ENCODE measurements around the gene GRID1. TPM values are rescaled to one million over a fixed set of nuclear protein-coding genes. Genes with fewer than 3 reads are reported as not detected.

Gene GRID1
- total and polyA plus RNA-seq, 10 of the 15 experiments (the other 5 are each of a cell fraction or from before 2014, with no cell fraction given), result 0.04 to 0.62 (median 0.08) TPM; not detected in 5

DNA sequence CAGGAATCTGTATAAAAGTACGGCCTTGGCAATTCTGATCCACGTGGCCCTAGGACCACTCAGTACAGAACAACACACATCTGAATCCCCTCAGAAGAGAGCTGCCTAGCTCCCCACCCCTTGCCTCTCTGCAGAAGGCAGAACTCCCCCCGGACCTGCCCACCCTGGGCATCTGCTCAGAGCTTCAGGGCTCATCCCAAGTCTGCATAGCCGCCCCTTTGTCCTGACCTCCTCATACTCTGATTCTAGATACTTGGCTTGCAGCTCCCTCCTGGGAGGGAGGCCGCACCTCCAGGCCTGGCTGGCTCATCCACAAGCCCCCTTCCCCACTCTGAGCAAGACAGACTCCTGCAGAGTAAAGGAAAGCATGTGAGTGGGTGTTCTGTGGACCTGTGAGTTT lies 49.6 kb downstream of the GRID1 start:
- H3K4me2 ChIP-seq (ENCODE audit: control insufficient read depth, insufficient read depth), result no peak overlapping the region
- SMC1A ChIA-PET (ENCODE audit: uncharacterized antibody, unreplicated experiment), result no interaction called here
- DNase-seq (ENCODE audit: low read depth, low spot score) (no peak), FAIRE-seq (no peak), ATAC-seq (no peak)
- H3K27ac ChIP-seq (ENCODE audit: control insufficient read depth, insufficient read depth), result no peak overlapping the region
- H3K4me1 ChIP-seq (ENCODE audit: control insufficient read depth, insufficient read depth, low read length), result no peaks in the 10 kb centered on the region
- 29% methylated on average over 5 of the region's 5 CpGs for WGBS (ENCODE audit: insufficient coverage, insufficient replicate concordance, low lambda C conversion rate, missing lambda C conversion rate)
- POLR2A ChIA-PET, result no interaction called here
- BruUV-seq (replicated peaks), result no TSS peak
- in situ Hi-C loops (cut with MboI), result no loop called here
- no peaks in the 10 kb centered on the region for H3K9me3 ChIP-seq (replicated peaks; ENCODE audit: control insufficient read depth, insufficient read depth, low read length)
- CTCF ChIA-PET, result no interaction called here
- H3K4me3 ChIP-seq, result no peak overlapping the region
- no peaks in the 10 kb centered on the region for H3K36me3 ChIP-seq (ENCODE audit: control insufficient read depth in 2 of 2, insufficient read depth in 2 of 2, low read length in 1 of 2)
- no peaks in the 10 kb centered on the region for H3K79me2 ChIP-seq (ENCODE audit: control insufficient read depth, insufficient read depth, low read length)
- no peak for TF ChIP-seq CHD2 (IDR thresholded peaks at IDR 0.05; ENCODE audit: borderline replicate concordance, low read depth, low read length)
- no peak for TF ChIP-seq NKRF (conservative IDR thresholded peaks at IDR 0.05)
- TF ChIP-seq, protein P1, sequence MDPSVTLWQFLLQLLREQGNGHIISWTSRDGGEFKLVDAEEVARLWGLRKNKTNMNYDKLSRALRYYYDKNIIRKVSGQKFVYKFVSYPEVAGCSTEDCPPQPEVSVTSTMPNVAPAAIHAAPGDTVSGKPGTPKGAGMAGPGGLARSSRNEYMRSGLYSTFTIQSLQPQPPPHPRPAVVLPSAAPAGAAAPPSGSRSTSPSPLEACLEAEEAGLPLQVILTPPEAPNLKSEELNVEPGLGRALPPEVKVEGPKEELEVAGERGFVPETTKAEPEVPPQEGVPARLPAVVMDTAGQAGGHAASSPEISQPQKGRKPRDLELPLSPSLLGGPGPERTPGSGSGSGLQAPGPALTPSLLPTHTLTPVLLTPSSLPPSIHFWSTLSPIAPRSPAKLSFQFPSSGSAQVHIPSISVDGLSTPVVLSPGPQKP (IDR thresholded peaks at IDR 0.05; ENCODE audit: low read depth, low read length), result no peak
- no peak for TF ChIP-seq SPI1 (IDR thresholded peaks at IDR 0.05; ENCODE audit: borderline replicate concordance, insufficient read depth, low read depth, low read length)
- no peak for TF ChIP-seq MYB (IDR thresholded peaks at IDR 0.05; ENCODE audit: borderline replicate concordance, low read depth, low read length)
- TF ChIP-seq RFX5 (IDR thresholded peaks at IDR 0.05; ENCODE audit: low read depth, low read length), result no peak
- TF ChIP-seq JUND (IDR thresholded peaks at IDR 0.05; ENCODE audit: low read depth, low read length), result no peak
- no peak for TF ChIP-seq CBX5 (IDR thresholded peaks at IDR 0.05; ENCODE audit: low read depth)
- no peak for TF ChIP-seq GATAD2B (conservative IDR thresholded peaks at IDR 0.05; ENCODE audit: low read depth)
- no peak for TF ChIP-seq GABPA (IDR thresholded peaks at IDR 0.05; ENCODE audit: low read depth)
- no peak for TF ChIP-seq NRF1 (conservative IDR thresholded peaks at IDR 0.05; ENCODE audit: low read depth, low read length)
- no peak for TF ChIP-seq NBN (IDR thresholded peaks at IDR 0.05)
- TF ChIP-seq SIN3A (IDR thresholded peaks at IDR 0.05; ENCODE audit: low read depth, low read length), result no peak
- H4K20me1 ChIP-seq (ENCODE audit: control insufficient read depth, insufficient read depth), result no peaks in the 10 kb centered on the region
- intact Hi-C loops (cut with micrococcal nuclease; ENCODE audit: unreplicated experiment), result no loop called here
- H3K9ac ChIP-seq (ENCODE audit: control insufficient read depth, insufficient read depth, low read length), result no peak overlapping the region
- RAD21 ChIA-PET (ENCODE audit: unreplicated experiment), result no interaction called here
- H3K27me3 ChIP-seq (replicated peaks in 1 of 2; ENCODE audit: control insufficient read depth in 2 of 2, insufficient read depth in 2 of 2, low read length in 1 of 2), result peaks cover 0 to 5% of the 10 kb centered on the region in 2 experiments; a peak in 2 of 4 replicates
- no peak overlapping the region for H2AFZ ChIP-seq (ENCODE audit: control insufficient read depth, low read depth, low read length)
